Hypothalamus (tissue), 51 donors: Measurements from ENCODE around the gene RGS19.

Source experiments
- DNase-seq, 51 donors: peaks; one replicate each; lab custom pipeline; 2025; lab: John Stamatoyannopoulos, UW

RGS19 gene

DNA sequence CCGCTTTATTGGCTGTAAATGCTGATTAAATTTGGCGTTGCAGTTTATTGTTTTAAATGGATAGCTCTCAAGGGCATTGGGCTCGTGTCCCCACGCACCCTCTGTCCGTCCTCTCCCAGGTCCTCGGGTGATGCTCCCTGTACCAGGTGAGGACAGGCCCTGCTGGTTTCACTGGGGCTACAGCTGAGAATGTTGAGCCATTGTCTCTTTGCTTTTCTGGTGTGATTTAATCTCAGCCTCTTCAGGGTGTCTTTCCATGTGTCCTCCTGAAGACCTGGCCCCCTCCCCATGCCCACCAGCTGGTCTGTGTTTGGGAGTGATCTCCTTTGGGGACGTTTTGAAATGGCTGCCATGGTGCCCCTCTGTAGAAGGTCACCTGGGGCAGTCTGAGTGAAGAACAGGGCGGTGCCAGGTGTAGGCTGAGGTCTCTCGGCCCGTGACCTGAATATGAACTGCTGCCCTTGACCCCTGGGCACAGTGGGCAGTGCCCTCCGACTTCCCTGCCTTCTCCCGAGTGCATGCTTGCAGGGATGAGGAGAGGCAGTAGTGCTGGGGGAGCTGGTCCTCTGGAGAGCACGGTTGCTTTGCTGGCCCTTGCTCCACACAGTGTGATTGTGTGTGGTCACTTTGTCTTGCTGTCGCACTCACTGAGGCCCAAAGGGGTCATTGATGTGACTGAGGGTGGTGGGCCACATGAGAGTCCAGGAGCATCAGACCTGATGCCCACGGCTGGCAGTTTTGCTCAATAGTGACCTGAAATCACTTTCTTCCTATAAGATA, 55.8 kb downstream of the RGS19 start:
- DNase-seq, result no peak
